Middle frontal gyrus (tissue), 1 donor: Measurements from ENCODE around the gene EIF5.

ENCODE experiments used
- DNase-seq: peaks from one replicate; pipeline ENCODE4 v3.0.0-alpha.2; 2015; ENCODE audit warnings: low spot score; ENCODE audit errors: extremely low spot score

EIF5 gene

DNA sequence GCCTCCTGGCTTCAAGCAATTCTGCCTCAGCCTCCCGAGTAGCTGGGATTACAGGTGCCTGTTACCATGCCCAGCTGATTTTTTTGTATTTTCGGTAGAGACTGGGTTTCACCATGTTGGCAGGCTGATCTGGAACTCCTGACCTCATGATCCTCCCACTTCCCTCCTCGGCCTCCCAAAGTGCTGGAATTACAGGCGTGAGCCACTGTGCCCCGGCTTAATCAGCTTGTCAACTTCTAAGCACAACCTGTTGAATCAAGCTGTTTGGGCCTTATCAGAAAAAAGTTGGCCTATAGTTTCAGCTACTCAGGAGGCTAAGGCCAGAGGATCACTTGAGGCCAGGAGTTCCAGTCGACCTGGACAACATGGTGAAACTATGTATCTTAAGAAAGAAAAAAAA, 59.0 kb downstream of the EIF5 start:
- DNase-seq, result no peak

DNA sequence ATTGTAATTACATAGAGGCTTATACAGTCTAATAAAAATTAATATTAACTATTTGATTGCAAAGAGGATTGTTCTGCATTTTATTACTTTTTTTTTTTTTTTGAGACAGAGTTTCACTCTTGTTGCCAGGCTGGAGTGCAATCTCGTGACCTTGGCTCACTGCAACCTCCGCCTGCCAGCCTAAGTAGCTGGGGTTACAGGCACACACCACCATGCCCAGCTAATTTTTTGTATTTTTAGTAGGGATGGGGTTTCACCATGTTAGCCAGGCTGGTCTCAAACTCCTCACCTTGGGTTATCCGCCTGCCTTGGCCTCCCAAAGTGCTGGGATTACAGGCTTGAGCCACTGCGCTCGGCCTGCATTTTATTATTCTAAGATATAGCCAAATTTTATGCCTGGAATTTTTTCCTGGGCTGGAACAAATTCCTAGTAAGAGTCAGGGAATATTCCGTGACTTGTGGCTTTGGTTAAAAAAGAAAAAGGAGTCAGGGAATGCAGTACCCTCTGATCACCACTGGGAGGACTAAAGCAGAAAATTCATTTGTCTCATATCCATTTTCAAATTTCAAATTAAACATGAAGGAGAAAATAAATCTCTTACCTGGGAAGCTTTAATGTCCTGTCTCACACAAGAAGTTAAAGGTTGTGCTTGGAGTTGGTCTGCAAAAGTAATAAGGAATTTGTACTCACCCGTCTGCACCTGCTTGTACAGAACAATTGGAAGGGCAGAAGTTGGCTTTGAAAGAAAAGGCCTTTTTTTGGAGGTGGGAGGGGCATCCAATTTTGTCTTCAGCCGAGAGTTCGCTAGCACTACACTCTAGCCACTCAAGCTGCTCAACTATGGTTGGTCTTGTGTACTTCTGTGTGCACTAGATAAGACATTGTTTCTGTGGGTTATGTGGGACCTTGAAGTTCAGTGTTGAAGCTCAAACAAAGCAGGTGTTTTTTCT, 59.9 kb downstream of the EIF5 start:
- DNase-seq, result no peak
